ENCODE data around the gene MEIOC. TPM values are rescaled to one million over a fixed set of nuclear protein-coding genes. Genes with fewer than 3 reads are reported as not detected.
"Not testable (repeated sequence)": the region's sequence is repeated elsewhere in the genome, so short reads cannot be mapped to it uniquely, and the experiment has no call there.

Gene MEIOC
- total RNA-seq, 1 experiment from 2014 or later: 3.5 TPM

DNA sequence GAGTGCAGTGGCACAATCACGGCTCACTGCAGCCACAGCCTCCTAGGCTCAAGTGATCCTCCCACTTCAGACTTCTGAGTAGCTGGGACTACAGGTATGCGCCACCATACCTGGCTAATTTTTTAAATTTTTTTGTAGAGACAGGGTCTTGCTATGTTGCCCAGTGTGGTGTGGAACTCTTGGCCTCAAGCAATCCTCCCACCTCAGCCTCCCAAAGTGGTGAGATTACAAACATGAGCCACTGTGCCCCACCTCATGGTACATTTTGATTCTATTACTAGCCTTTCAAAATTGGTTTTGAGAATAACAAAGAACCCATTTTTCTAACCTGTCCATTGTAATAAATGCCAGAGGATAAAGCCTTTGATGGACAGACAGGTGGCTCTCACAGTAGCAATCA, 31.9 kb downstream of the MEIOC start:
- H3K4me3 Mint-ChIP-seq (ENCODE audit: low read depth, unreplicated experiment): peak overlapping the region; percentile 100
- peaks cover 17% of the 10 kb centered on the region for H3K4me1 Mint-ChIP-seq (ENCODE audit: low read depth, unreplicated experiment)
- intact Hi-C loops (cut with micrococcal nuclease; ENCODE audit: unreplicated experiment): no loop called here
- no peaks in the 10 kb centered on the region for H3K9me3 Mint-ChIP-seq (ENCODE audit: low read depth, unreplicated experiment)
- no TSS peak for BruUV-seq (replicated peaks)
- TF ChIP-seq, protein P1, sequence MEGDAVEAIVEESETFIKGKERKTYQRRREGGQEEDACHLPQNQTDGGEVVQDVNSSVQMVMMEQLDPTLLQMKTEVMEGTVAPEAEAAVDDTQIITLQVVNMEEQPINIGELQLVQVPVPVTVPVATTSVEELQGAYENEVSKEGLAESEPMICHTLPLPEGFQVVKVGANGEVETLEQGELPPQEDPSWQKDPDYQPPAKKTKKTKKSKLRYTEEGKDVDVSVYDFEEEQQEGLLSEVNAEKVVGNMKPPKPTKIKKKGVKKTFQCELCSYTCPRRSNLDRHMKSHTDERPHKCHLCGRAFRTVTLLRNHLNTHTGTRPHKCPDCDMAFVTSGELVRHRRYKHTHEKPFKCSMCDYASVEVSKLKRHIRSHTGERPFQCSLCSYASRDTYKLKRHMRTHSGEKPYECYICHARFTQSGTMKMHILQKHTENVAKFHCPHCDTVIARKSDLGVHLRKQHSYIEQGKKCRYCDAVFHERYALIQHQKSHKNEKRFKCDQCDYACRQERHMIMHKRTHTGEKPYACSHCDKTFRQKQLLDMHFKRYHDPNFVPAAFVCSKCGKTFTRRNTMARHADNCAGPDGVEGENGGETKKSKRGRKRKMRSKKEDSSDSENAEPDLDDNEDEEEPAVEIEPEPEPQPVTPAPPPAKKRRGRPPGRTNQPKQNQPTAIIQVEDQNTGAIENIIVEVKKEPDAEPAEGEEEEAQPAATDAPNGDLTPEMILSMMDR (IDR thresholded peaks at IDR 0.05; ENCODE audit: unreplicated experiment): no peak
- H3K36me3 Mint-ChIP-seq (ENCODE audit: insufficient read depth, unreplicated experiment): peaks cover 29% of the 10 kb centered on the region
- DNase-seq: no peak
- CTCF ChIA-PET: interaction anchor here (0.6 to 1.1 kb wide), 2 partner anchors 154 to 186 kb away, joined by 3 read pairs; no protein-coding TSS in a partner anchor
- H3K27me3 Mint-ChIP-seq (ENCODE audit: unreplicated experiment): no peaks in the 10 kb centered on the region
- no peak overlapping the region for H3K27ac Mint-ChIP-seq (ENCODE audit: unreplicated experiment)

DNA sequence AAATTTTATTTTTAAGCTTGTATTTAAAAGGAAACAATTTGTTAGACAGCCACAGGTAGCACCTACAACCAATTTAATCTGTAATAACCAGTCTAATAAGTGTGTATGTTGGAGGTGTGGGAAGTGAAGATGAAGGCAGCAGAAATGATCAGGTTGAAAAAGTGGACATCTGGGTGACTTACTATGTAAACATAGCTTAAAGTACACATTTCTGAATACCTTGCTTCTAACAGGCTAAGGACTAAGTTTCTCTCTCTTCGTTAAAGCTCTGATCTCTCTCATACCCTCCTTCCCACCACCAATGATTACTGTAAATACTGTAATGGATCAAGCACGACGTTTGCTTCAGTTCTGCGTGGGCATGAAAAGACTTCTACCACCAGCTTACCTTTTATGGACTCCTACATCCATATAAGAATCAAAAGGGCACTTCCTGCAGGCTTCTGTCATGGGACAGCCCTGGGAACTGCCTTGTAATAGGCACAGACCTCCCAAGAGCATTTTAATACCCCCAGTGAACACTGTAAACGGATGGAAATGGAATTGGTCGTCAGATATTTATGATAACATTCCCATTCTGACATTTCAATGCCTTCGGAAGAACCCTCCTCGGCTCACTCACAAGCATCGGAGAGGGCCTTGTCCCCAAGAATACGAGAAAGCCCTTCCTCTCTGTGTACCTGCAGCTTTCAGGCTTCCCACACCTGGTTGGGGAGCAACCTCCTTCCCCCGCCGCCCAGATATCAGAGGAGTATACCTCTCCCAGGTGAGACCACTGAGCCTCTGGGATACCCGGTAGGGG, 32.6 kb downstream of the MEIOC start:
- H3K27me3 Mint-ChIP-seq (ENCODE audit: unreplicated experiment): no peaks in the 10 kb centered on the region
- H3K4me3 Mint-ChIP-seq (ENCODE audit: low read depth, unreplicated experiment): peak overlapping the region; percentile 100
- peaks cover 25% of the 10 kb centered on the region for H3K36me3 Mint-ChIP-seq (ENCODE audit: insufficient read depth, unreplicated experiment)
- no peak for DNase-seq
- H3K27ac Mint-ChIP-seq (ENCODE audit: unreplicated experiment): peak overlapping the region; percentile 97
- TF ChIP-seq, protein P1 (IDR thresholded peaks at IDR 0.05; ENCODE audit: unreplicated experiment): no peak
- H3K9me3 Mint-ChIP-seq (ENCODE audit: low read depth, unreplicated experiment): no peaks in the 10 kb centered on the region
- intact Hi-C loops (cut with micrococcal nuclease; ENCODE audit: unreplicated experiment): no loop called here
- TSS peak; percentile 59 for BruUV-seq (replicated peaks)
- CTCF ChIA-PET: interaction anchor here (0.5 to 1.1 kb wide), 6 partner anchors 154 to 469 kb away, joined by 3 to 5 read pairs (median 3); partner anchors contain the start of gene UBTF
- peaks cover 17% of the 10 kb centered on the region for H3K4me1 Mint-ChIP-seq (ENCODE audit: low read depth, unreplicated experiment)

DNA sequence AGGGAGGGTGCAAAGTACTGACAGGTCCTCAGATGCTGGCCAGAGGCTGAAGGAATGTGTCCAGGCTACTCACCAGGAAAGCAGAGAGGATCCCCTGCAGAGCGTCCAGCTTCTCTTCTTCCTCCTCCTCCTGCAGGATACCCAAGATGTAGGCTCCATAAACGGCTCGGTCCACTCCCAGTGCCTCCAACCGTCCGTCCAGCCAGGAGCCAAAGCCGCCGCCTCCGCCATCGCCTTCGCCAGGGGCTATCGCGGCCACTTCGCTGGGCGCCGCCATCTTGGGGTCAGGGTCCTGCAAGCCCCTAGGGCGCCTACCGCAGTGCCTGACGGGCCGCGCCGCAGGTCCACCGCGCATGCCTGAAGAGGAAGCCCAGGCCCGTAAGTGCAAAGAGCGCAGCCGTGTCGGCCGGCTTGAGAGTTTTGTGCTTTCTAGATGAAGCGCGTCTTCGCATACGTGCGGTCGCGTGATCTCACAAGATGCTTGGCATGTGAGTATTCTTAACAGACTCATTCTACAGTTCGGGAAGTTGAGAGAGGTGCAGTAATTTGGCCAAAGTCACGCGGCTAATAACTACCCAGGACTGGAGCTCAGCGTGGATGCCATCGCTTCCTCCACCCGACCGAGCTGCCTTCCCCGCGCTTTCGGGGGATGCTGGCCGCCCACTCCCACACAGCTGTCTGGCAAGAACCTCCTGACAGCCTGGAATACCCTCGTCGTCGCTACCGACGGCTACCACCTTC, 33.4 kb downstream of the MEIOC start, which contains the start of gene CCDC43:
CCDC43 (minus strand) TSS at position 300 of the 741 bp plus-strand sequence; CDS start at position 277, 23 bp downstream.
- TSS peak; percentile 92 for BruUV-seq (replicated peaks)
- Mint-ChIP-seq H3K27ac (ENCODE audit: unreplicated experiment) (peak within 1 kb of the TSS; percentile 97), H3K4me1 (ENCODE audit: low read depth, unreplicated experiment) (peaks cover 17% of the 10 kb centered on the region), H3K36me3 (ENCODE audit: insufficient read depth, unreplicated experiment) (peaks cover 25% of the 10 kb centered on the region), H3K9me3 (ENCODE audit: low read depth, unreplicated experiment) (no peaks in the 10 kb centered on the region), H3K27me3 (ENCODE audit: unreplicated experiment) (no peaks in the 10 kb centered on the region), H3K4me3 (ENCODE audit: low read depth, unreplicated experiment) (peak within 1 kb of the TSS; percentile 100)
- TF ChIP-seq, protein P1 (IDR thresholded peaks at IDR 0.05; ENCODE audit: unreplicated experiment): no peak
- intact Hi-C loops (cut with micrococcal nuclease; ENCODE audit: unreplicated experiment): no loop called here
- CTCF ChIA-PET: interaction anchor here (0.6 to 1.1 kb wide), 3 partner anchors 156 to 470 kb away, joined by 3 read pairs; partner anchors contain the start of gene UBTF
- peak; percentile 98 for DNase-seq

DNA sequence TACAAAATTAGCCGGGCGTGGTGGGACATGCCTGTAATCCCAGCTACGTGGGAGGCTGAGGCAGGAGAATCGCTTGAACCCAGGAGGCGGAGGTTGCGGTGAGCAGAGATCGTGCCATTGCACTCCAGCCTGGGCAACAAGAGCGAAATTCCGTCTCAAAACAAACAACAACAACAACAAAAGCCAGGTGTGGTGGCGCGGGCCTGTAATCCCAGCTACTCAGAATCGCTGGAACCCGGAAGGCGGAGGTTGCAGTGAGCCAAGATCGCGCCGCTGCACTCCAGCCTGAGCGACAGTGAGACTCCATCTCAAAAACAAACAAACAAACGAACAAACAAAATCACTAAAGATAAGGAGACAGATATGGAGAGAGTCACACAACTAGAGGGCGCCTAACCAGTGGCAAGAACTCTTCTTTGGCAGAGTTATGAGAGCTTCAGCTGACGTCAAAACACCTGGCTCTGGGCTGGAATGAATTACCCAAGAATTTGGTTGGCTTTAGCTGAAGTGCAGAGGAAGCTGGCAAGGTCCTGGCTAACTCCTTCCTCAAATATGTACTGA, 34.6 kb downstream of the MEIOC start:
- intact Hi-C loops (cut with micrococcal nuclease; ENCODE audit: unreplicated experiment); H3K27me3 Mint-ChIP-seq (ENCODE audit: unreplicated experiment); H3K9me3 Mint-ChIP-seq (ENCODE audit: low read depth, unreplicated experiment); BruUV-seq (replicated peaks); H3K27ac Mint-ChIP-seq (ENCODE audit: unreplicated experiment); CTCF ChIA-PET: not testable (repeated sequence)
- TF ChIP-seq, protein P1 (IDR thresholded peaks at IDR 0.05; ENCODE audit: unreplicated experiment): peak; percentile 15
- DNase-seq: peak; percentile 28
- H3K36me3 Mint-ChIP-seq (ENCODE audit: insufficient read depth, unreplicated experiment): peaks cover 25% of the 10 kb centered on the region
- H3K4me3 Mint-ChIP-seq (ENCODE audit: low read depth, unreplicated experiment): peak overlapping the region; percentile 100
- peaks cover 17% of the 10 kb centered on the region for H3K4me1 Mint-ChIP-seq (ENCODE audit: low read depth, unreplicated experiment)
